ENCODE results near the gene GTPBP6. TPM values are rescaled to one million over a fixed set of nuclear protein-coding genes. Genes with fewer than 3 reads are reported as not detected.

GTPBP6 gene
- total RNA-seq, 1 experiment from 2014 or later = 72.4 TPM

DNA sequence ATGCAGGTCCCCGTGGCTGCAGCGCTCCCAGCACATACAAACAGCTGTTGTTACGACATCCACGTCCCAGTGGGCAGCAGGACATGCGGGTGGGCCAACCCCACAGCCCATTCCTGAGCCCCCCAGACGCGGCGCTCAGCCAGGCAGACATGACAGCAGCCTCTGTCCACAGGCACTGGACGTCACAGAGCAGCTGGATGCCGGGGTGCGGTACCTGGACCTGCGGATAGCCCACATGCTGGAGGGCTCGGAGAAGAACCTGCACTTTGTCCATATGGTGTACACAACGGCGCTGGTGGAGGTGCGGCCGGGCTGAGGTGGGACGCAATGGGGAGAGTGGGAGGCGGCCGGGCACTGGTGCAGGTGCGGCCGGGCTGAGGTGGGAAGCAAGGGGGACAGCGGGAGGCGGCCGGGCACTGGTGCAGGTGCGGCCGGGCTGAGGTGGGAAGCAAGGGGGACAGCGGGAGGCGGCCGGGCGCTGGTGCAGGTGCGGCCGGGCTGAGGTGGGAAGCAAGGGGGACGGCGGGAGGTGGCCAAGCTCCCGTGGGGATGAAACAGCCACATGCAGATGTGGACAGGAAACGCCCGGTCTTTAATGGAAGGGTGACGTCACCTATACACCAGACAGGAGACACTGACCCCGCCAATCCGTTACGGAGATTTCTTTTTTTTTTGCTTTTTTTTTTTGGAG, 28.0 kb downstream of the GTPBP6 start:
- Mint-ChIP-seq H3K36me3 (ENCODE audit: insufficient read depth, unreplicated experiment) (peaks cover 75% of the 10 kb centered on the region), H3K27ac (ENCODE audit: unreplicated experiment) (no peak overlapping the region), H3K4me3 (ENCODE audit: unreplicated experiment) (no peak overlapping the region), H3K4me1 (ENCODE audit: low read depth, unreplicated experiment) (no peaks in the 10 kb centered on the region), H3K27me3 (ENCODE audit: insufficient read depth, unreplicated experiment) (no peaks in the 10 kb centered on the region), H3K9me3 (ENCODE audit: unreplicated experiment) (no peaks in the 10 kb centered on the region)
- intact Hi-C loops (cut with micrococcal nuclease; ENCODE audit: unreplicated experiment) = no loop called here
- H3K4me3 ChIP-seq (ENCODE audit: low read depth, low read length) = no peak overlapping the region
- ChIA-PET CTCF (no interaction called here), POLR2A (no interaction called here)
- H3K9me3 ChIP-seq = no peaks in the 10 kb centered on the region
- no peak for DNase-seq
- TF ChIP-seq, protein P1, sequence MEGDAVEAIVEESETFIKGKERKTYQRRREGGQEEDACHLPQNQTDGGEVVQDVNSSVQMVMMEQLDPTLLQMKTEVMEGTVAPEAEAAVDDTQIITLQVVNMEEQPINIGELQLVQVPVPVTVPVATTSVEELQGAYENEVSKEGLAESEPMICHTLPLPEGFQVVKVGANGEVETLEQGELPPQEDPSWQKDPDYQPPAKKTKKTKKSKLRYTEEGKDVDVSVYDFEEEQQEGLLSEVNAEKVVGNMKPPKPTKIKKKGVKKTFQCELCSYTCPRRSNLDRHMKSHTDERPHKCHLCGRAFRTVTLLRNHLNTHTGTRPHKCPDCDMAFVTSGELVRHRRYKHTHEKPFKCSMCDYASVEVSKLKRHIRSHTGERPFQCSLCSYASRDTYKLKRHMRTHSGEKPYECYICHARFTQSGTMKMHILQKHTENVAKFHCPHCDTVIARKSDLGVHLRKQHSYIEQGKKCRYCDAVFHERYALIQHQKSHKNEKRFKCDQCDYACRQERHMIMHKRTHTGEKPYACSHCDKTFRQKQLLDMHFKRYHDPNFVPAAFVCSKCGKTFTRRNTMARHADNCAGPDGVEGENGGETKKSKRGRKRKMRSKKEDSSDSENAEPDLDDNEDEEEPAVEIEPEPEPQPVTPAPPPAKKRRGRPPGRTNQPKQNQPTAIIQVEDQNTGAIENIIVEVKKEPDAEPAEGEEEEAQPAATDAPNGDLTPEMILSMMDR (IDR thresholded peaks at IDR 0.05; ENCODE audit: insufficient read depth in 1 of 2, low read depth in 1 of 2, low read length in 1 of 2, severe bottlenecking in 1 of 2, unreplicated experiment in 1 of 2) = no peak
- H3K36me3 ChIP-seq (ENCODE audit: control insufficient read depth, insufficient read depth, low read length) = peaks cover 14% of the 10 kb centered on the region
- BruUV-seq (replicated peaks) = no TSS peak
- no peaks in the 10 kb centered on the region for H3K4me1 ChIP-seq
- H3K27me3 ChIP-seq (replicated peaks; ENCODE audit: control insufficient read depth, insufficient read depth, low read length) = no peaks in the 10 kb centered on the region

DNA sequence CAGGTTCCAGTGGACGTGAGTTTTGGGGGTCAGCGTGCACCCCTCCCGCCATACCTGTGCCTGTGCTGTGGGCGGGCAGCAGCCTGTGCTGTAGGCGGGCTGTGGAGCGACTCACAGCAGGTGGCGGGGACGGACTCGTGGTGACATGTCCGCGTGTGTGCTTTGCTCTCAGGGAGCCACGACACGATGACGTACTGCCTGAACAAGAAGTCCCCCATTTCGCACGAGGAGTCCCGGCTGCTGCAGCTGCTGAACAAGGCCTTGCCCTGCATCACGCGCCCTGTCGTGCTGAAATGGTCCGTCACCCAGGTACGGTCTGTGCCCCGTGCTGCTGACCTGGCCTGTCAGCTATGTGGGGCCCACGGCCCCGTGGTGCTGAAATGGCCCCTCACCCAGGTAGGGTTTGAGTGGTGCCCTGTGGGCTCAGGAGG, 30.0 kb downstream of the GTPBP6 start:
- no peaks in the 10 kb centered on the region for H3K4me1 Mint-ChIP-seq (ENCODE audit: low read depth, unreplicated experiment)
- intact Hi-C loops (cut with micrococcal nuclease; ENCODE audit: unreplicated experiment) = no loop called here
- Histone ChIP-seq H3K36me3 (ENCODE audit: control insufficient read depth, insufficient read depth, low read length) (peaks cover 17% of the 10 kb centered on the region), H3K4me1 (peaks cover 4% of the 10 kb centered on the region; the same call in 1 of the 2 replicates), H3K9me3 (no peaks in the 10 kb centered on the region), H3K27me3 (replicated peaks; ENCODE audit: control insufficient read depth, insufficient read depth, low read length) (no peaks in the 10 kb centered on the region), H3K4me3 (ENCODE audit: low read depth, low read length) (no peak overlapping the region)
- CTCF ChIA-PET = no interaction called here
- POLR2A ChIA-PET = no interaction called here
- TF ChIP-seq, protein P1 (IDR thresholded peaks at IDR 0.05; ENCODE audit: insufficient read depth in 1 of 2, low read depth in 1 of 2, low read length in 1 of 2, severe bottlenecking in 1 of 2, unreplicated experiment in 1 of 2) = no peak
- no peak for DNase-seq
- H3K4me3 Mint-ChIP-seq (ENCODE audit: unreplicated experiment) = no peak overlapping the region
- H3K9me3 Mint-ChIP-seq (ENCODE audit: unreplicated experiment) = no peaks in the 10 kb centered on the region
- no peak overlapping the region for H3K27ac Mint-ChIP-seq (ENCODE audit: unreplicated experiment)
- no peaks in the 10 kb centered on the region for H3K27me3 Mint-ChIP-seq (ENCODE audit: insufficient read depth, unreplicated experiment)
- H3K36me3 Mint-ChIP-seq (ENCODE audit: insufficient read depth, unreplicated experiment) = peaks cover 74% of the 10 kb centered on the region
- no TSS peak for BruUV-seq (replicated peaks)

DNA sequence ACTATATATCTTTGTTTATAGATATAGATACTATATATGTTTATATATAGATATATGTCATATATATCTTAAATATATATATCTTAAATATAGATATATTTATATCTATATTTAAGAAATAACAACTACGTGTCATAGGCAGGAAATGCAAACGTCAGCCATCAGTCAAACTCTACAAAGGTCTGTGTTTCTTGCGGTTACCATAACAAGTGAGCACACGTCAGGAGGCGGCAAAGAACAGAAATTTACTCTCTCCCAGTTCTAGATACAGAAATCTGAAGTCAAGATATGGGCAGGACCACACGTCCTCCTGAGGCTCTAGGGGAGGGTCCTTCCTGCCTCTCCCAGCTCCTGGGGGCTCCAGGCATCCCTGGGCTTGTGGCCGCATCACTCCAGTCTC, 30.9 kb downstream of the GTPBP6 start:
- Mint-ChIP-seq H3K4me1 (ENCODE audit: low read depth, unreplicated experiment) (no peaks in the 10 kb centered on the region), H3K36me3 (ENCODE audit: insufficient read depth, unreplicated experiment) (peaks cover 71% of the 10 kb centered on the region), H3K4me3 (ENCODE audit: unreplicated experiment) (no peak overlapping the region), H3K27me3 (ENCODE audit: insufficient read depth, unreplicated experiment) (no peaks in the 10 kb centered on the region), H3K27ac (ENCODE audit: unreplicated experiment) (no peak overlapping the region), H3K9me3 (ENCODE audit: unreplicated experiment) (no peaks in the 10 kb centered on the region)
- H3K4me1 ChIP-seq = peaks cover 4% of the 10 kb centered on the region; the same call in 1 of the 2 replicates
- TF ChIP-seq, protein P1 (IDR thresholded peaks at IDR 0.05; ENCODE audit: insufficient read depth in 1 of 2, low read depth in 1 of 2, low read length in 1 of 2, severe bottlenecking in 1 of 2, unreplicated experiment in 1 of 2) = no peak
- ChIA-PET CTCF (no interaction called here), POLR2A (no interaction called here)
- no peak overlapping the region for H3K4me3 ChIP-seq (ENCODE audit: low read depth, low read length)
- BruUV-seq (replicated peaks) = no TSS peak
- peaks cover 16% of the 10 kb centered on the region for H3K36me3 ChIP-seq (ENCODE audit: control insufficient read depth, insufficient read depth, low read length)
- DNase-seq = no peak
- H3K9me3 ChIP-seq = no peaks in the 10 kb centered on the region
- H3K27me3 ChIP-seq (replicated peaks; ENCODE audit: control insufficient read depth, insufficient read depth, low read length) = no peaks in the 10 kb centered on the region
- intact Hi-C loops (cut with micrococcal nuclease; ENCODE audit: unreplicated experiment) = no loop called here

All from Caco-2 (cell line).